Glomerular visceral epithelial cell (primary cell): ENCODE results near the gene HOMER1.
A peak's percentile ranks its signal among the peaks of the same experiment; 100 is the strongest.
"Not testable (repeated sequence)": the region's sequence is repeated elsewhere in the genome, so short reads cannot be mapped to it uniquely, and the experiment has no call there.

Source experiments
- DNase-seq: peaks from one replicate; pipeline ENCODE4 v3.0.0-alpha.2; 2016; ENCODE audit errors: extremely low spot score

The HOMER1 gene

GRCh38 chr5:79517601-79518000, 3.7 kb upstream of the HOMER1 start:
- no peak for DNase-seq

GRCh38 chr5:79516986-79517385, 3.1 kb upstream of the HOMER1 start:
- DNase-seq: no peak

- DNase-seq: not testable (repeated sequence)
Observed at GRCh38 chr5:79516331-79516730, 2.4 kb upstream of the HOMER1 start.

- DNase-seq: peak; percentile 95
Observed at GRCh38 chr5:79514391-79515105, 614 bp upstream of the HOMER1 start.

GRCh38 chr5:79513308-79513703, 628 bp downstream of the HOMER1 start:
- DNase-seq: peak; percentile 35

GRCh38 chr5:79512471-79513307, 1.2 kb downstream of the HOMER1 start:
- DNase-seq: no peak

GRCh38 chr5:79512049-79512448, 1.9 kb downstream of the HOMER1 start:
- DNase-seq: no peak

GRCh38 chr5:79510638-79511037, 3.3 kb downstream of the HOMER1 start:
- DNase-seq: no peak

GRCh38 chr5:79509244-79509885, 4.6 kb downstream of the HOMER1 start:
- no peak for DNase-seq

- no peak for DNase-seq
Observed at GRCh38 chr5:79508794-79509193, 5.1 kb downstream of the HOMER1 start.

GRCh38 chr5:79508354-79508753, 5.6 kb downstream of the HOMER1 start:
- no peak for DNase-seq

GRCh38 chr5:79507251-79508205, 6.4 kb downstream of the HOMER1 start:
- no peak for DNase-seq

GRCh38 chr5:79505138-79505537, 8.8 kb downstream of the HOMER1 start:
- no peak for DNase-seq

GRCh38 chr5:79503794-79504495, 10.0 kb downstream of the HOMER1 start:
- no peak for DNase-seq

GRCh38 chr5:79499640-79500273, 14.2 kb downstream of the HOMER1 start:
- DNase-seq: no peak

GRCh38 chr5:79495311-79495710, 18.6 kb downstream of the HOMER1 start:
- no peak for DNase-seq

- no peak for DNase-seq
Observed at GRCh38 chr5:79493596-79494345, 20.2 kb downstream of the HOMER1 start.

- no peak for DNase-seq
Observed at GRCh38 chr5:79491690-79492317, 22.1 kb downstream of the HOMER1 start.

GRCh38 chr5:79490323-79490936, 23.5 kb downstream of the HOMER1 start:
- DNase-seq: no peak
